Breast epithelium (tissue), 3 donors: ENCODE measurements around the gene SPRY1.

Experiments
- CTCF ChIP-seq, 3 donors: fragments of 450-650 bp; IDR thresholded peaks; one replicate each; pipeline ENCODE4 v1.5.1; 2016 to 2017; ENCODE audit warnings: antibody characterized with exemption in 3 of 3, mild to moderate bottlenecking in 3 of 3, moderate library complexity in 3 of 3
- POLR2A ChIP-seq: fragments of 450-650 bp; IDR thresholded peaks from one replicate; pipeline ENCODE4 v1.6.1; 2016; ENCODE audit warnings: antibody characterized with exemption, mild to moderate bottlenecking, moderate library complexity
- POLR2AphosphoS5 ChIP-seq, 3 donors: sonication (generic); formaldehyde crosslinking; IDR thresholded peaks; one replicate each; pipeline ENCODE4 v1.6.1; 2017; ENCODE audit warnings: antibody characterized with exemption in 3 of 3

- TF ChIP-seq POLR2A (no peak), CTCF (IDR thresholded peaks at IDR 0.05) (no peak), POLR2AphosphoS5 (IDR thresholded peaks at IDR 0.05) (no peak)
These were observed 33.4 kb downstream of the SPRY1 start for GRCh38 chr4:123430031-123430430.
